ENCODE measurements around the gene SLC46A3.

DNA sequence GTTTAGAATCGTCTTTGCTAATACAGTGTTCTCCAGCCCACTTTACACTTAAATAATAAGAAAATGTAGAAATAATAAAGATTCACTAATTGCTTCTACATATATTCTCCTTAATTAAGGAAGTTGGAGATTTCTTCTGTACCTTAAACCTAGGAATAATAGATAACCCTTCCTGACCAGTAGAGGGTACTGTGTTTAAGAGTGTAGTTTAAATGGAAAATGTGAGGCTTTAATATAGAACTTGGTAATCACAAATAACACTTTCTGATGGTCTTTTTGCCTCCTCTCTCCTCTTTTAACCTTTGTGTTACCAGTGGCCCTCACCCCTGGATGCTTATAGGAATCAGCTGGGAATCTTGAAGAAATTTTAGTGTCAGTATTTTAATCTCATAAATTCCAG lies 39.1 kb downstream of the SLC46A3 start:
- TF ChIP-seq, protein P1, sequence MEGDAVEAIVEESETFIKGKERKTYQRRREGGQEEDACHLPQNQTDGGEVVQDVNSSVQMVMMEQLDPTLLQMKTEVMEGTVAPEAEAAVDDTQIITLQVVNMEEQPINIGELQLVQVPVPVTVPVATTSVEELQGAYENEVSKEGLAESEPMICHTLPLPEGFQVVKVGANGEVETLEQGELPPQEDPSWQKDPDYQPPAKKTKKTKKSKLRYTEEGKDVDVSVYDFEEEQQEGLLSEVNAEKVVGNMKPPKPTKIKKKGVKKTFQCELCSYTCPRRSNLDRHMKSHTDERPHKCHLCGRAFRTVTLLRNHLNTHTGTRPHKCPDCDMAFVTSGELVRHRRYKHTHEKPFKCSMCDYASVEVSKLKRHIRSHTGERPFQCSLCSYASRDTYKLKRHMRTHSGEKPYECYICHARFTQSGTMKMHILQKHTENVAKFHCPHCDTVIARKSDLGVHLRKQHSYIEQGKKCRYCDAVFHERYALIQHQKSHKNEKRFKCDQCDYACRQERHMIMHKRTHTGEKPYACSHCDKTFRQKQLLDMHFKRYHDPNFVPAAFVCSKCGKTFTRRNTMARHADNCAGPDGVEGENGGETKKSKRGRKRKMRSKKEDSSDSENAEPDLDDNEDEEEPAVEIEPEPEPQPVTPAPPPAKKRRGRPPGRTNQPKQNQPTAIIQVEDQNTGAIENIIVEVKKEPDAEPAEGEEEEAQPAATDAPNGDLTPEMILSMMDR (conservative IDR thresholded peaks at IDR 0.05 in 1 of 2, IDR thresholded peaks at IDR 0.05 in 1 of 2; ENCODE audit: low read depth in 1 of 2, low read length in 2 of 2) = peak in 1 of 2 donors; percentile 24
- no peak for TF ChIP-seq EZH2 (IDR thresholded peaks at IDR 0.05; ENCODE audit: low read length, missing control alignments)

Measured in fibroblast of lung (primary cell).